Duodenal mucosa (tissue), 2 donors: Measurements from ENCODE around the gene FSTL5.

ENCODE experiments used
- H3K27ac ChIP-seq: one replicate; pipeline ENCODE4 v1.7.0; 2013; ENCODE audit warnings: low read depth, low read length
- H3K27me3 ChIP-seq, 2 donors: one replicate each; pipeline ENCODE4 v1.7.0; 2013; ENCODE audit warnings: low read length in 2 of 2, control low read depth in 1 of 2; ENCODE audit not compliant: insufficient read depth in 2 of 2, control insufficient read depth in 1 of 2
- H3K36me3 ChIP-seq, 2 donors: one replicate each; pipeline ENCODE4 v1.7.0; 2013; ENCODE audit warnings: low read length in 2 of 2, control low read depth in 1 of 2; ENCODE audit not compliant: insufficient read depth in 2 of 2, control insufficient read depth in 1 of 2
- H3K4me1 ChIP-seq, 2 donors: one replicate each; pipeline ENCODE4 v1.7.0; 2013; ENCODE audit warnings: low read length in 2 of 2, control low read depth in 1 of 2; ENCODE audit not compliant: insufficient read depth in 2 of 2, control insufficient read depth in 1 of 2
- H3K4me3 ChIP-seq, 2 donors: one replicate each; pipeline ENCODE4 v1.7.0; 2013; ENCODE audit warnings: low read length in 2 of 2, low read depth in 1 of 2
- H3K9ac ChIP-seq, 2 donors: one replicate each; pipeline ENCODE4 v1.7.0; 2013; ENCODE audit warnings: low read length in 2 of 2, low read depth in 1 of 2
- H3K9me3 ChIP-seq, 2 donors: one replicate each; pipeline ENCODE4 v1.7.0; 2013; ENCODE audit warnings: low read length in 2 of 2, control low read depth in 1 of 2; ENCODE audit not compliant: control insufficient read depth in 1 of 2

The FSTL5 gene

DNA sequence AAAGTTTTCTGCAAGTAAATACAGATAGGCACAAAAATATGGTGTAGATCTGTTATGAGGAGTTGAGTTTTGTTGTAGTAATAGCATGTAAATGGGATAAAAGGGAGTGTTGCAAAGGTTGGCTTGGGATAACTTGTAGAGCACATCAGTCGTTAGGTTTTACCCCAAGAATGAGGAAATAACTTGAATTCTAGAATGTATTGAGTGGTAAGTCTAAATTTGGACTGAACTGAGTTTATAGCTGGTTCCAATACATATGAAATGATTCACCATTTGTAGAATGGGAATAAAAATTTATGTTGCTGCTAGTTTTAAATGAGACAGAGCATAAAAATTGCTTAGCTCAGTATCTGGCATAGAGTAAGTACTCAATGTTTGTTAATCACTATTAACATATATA, 719.2 kb downstream of the FSTL5 start:
- Histone ChIP-seq H3K4me3 (no peak overlapping the region), H3K36me3 (no peaks in the 10 kb centered on the region), H3K9ac (no peak overlapping the region), H3K4me1 (no peaks in the 10 kb centered on the region), H3K9me3 (no peaks in the 10 kb centered on the region), H3K27me3 (no peaks in the 10 kb centered on the region), H3K27ac (no peak overlapping the region)

DNA sequence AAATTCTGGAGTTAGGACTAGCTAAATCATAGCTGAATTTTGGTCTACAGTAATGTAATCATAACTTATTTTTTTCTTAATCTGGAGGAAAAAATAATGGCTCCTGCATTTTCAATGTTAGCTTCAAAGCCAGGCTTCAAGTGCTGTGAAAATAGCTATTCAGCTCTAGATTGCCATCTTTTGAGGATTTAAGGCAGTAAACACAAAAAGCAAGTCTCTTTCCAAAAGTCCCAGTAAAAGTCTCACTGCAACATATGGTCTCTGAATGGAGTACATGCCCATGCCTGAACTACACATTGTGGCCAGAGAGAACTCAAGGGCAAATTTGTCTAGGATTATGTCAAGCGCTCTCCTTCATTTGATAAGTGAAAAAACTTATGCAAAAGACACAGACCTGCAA, 720.9 kb downstream of the FSTL5 start:
- Histone ChIP-seq H3K4me3 (no peak overlapping the region), H3K4me1 (no peaks in the 10 kb centered on the region), H3K27ac (no peak overlapping the region), H3K36me3 (no peaks in the 10 kb centered on the region), H3K9me3 (no peaks in the 10 kb centered on the region), H3K9ac (no peak overlapping the region), H3K27me3 (no peaks in the 10 kb centered on the region)

DNA sequence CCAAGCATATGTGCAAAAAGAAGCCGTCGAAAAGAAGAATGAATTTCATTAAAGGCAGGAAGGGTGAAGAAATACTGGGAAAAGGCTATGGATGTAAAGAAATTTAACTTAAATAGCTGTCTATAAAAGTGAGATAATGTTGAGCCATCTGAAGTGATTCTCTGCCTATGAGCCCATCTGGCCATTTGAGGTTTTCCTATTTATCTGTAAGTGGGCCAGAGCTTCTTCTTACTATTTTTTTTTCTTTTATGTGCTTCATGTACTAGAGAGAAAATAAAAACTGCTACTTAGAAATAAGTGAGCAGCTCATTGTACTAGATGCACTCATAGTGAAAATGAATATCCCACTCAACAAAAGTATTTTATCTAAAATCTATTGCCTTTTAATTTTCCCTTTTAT, 725.7 kb downstream of the FSTL5 start:
- Histone ChIP-seq H3K27ac (no peak overlapping the region), H3K4me1 (no peaks in the 10 kb centered on the region), H3K36me3 (no peaks in the 10 kb centered on the region), H3K4me3 (no peak overlapping the region), H3K9me3 (no peaks in the 10 kb centered on the region), H3K9ac (no peak overlapping the region), H3K27me3 (no peaks in the 10 kb centered on the region)

DNA sequence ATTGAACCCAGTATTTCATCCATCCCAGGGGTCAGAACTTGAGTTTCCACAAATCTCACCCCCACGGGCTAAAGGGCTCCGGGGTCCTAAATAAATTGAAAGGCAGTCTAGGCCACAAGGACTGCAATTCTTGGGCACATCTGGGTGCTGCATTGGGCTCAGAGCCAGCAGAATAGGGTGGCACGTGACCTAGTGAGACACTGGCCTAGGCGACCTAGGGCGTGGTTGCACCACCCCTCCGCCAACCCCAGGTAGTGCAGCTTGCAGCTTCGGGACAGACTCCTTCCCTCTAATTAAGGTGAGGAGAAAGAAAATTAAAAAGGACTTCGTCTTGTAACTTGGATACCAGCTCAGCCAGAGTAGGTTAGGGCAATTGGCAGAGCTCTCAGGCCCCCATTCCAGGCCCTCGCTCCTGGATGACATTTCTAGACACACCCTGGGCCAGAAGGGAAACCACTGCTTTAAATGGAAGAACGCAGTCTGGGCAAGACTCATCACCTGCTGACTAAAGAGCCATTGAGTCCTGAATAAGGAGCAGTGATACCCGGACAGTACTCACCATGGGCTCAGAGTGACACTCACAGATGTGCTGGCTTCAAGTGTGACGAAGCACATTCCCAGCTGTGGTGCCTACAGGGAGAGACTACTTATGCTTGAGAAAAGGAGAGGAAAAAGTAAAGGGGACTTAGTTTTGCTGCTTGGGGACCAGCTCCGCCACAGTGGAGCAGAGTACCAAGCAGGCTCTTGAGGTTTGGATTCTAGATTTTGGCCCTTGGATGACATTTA, 735.4 kb downstream of the FSTL5 start:
- no peak overlapping the region for H3K9ac ChIP-seq
- H3K36me3 ChIP-seq, result no peaks in the 10 kb centered on the region
- no peak overlapping the region for H3K4me3 ChIP-seq
- H3K4me1 ChIP-seq, result no peaks in the 10 kb centered on the region
- no peak overlapping the region for H3K27ac ChIP-seq
- H3K27me3 ChIP-seq, result no peaks in the 10 kb centered on the region
- no peaks in the 10 kb centered on the region for H3K9me3 ChIP-seq

DNA sequence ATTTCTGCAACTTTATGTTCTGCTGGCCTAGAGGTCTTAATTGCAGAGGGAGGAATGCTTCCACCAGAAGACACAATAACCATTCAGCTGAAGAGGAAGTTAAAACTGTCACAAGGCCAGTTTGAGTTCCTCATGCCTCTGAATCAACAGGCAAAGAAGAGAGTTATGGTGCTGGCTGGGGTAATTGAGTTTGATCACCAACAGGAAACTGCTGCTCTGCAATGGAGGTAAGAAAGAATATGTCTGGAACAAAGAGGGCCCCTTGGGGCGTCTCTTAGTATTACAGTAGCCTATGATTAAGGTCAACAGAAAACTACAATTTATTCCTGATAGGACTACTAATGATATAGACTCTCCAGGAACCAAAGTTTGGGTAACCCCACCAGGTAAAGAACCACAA, 744.0 kb downstream of the FSTL5 start:
- Histone ChIP-seq H3K4me1 (no peaks in the 10 kb centered on the region), H3K9ac (no peak overlapping the region), H3K27me3 (no peaks in the 10 kb centered on the region), H3K27ac (no peak overlapping the region), H3K36me3 (no peaks in the 10 kb centered on the region), H3K4me3 (no peak overlapping the region), H3K9me3 (no peaks in the 10 kb centered on the region)

DNA sequence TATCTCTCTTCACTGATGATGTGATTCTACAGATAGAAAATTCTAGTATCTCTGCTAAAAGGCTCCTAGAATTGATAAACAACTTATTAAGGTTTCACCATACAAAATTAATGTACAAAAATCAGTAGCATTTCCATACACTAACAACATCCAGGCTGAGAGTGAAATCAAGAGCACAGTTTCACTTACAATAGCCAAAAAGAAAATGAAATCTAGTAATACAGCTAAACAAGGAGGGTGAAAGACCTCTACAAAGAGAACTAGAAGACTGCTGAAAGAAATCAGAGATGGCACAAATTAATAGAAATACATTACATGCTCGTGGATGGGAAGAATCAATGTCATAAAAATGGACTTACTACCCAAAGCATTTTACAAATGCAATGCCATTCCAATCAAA, 751.9 kb downstream of the FSTL5 start:
- H3K9ac ChIP-seq, result no peak overlapping the region
- H3K4me1 ChIP-seq, result no peaks in the 10 kb centered on the region

DNA sequence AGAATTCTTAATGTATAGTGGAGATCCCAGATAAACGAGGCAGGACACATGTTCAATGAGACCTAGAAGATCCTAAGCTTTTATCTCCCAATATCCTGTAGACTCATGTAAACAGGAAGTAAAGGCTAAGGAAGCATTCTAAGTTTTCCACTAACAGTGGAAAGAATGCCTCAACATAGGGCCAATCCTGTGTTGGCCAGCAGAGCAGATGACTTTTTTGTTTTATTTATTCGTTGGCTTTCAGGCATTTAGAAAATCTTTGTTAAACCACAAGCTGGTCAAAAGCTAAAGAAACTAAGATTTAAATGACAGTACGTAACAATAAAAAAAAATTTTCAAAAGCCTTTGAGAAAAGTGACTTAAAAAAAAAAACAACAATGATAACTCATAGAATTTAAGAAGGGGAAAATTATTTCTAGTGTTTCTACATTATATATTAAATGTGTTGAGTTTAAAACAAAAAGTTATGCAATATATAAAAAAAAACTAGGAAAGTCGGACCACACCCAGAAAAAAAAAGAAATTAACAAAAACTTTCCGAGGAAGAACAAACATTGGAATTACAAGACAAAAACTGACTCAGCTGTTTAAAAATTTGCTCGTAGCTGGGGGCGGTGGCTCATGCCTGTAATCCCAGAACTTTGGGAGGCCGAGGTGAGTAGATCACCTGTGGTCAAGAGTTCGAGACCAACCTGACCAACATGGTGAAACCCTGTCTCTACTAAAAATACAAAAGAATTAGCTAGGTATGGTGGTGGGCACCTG, 759.3 kb downstream of the FSTL5 start:
- no peaks in the 10 kb centered on the region for H3K27me3 ChIP-seq
- no peaks in the 10 kb centered on the region for H3K4me1 ChIP-seq
- no peak overlapping the region for H3K4me3 ChIP-seq
- no peaks in the 10 kb centered on the region for H3K9me3 ChIP-seq
- H3K27ac ChIP-seq, result no peak overlapping the region
- no peak overlapping the region for H3K9ac ChIP-seq
- no peaks in the 10 kb centered on the region for H3K36me3 ChIP-seq

More for the DNA sequence above, 751.9 kb downstream of the FSTL5 start:
- no peaks in the 10 kb centered on the region for H3K27me3 ChIP-seq
- H3K9me3 ChIP-seq, result no peaks in the 10 kb centered on the region
- H3K36me3 ChIP-seq, result no peaks in the 10 kb centered on the region
- no peak overlapping the region for H3K27ac ChIP-seq
- H3K4me3 ChIP-seq, result no peak overlapping the region

DNA sequence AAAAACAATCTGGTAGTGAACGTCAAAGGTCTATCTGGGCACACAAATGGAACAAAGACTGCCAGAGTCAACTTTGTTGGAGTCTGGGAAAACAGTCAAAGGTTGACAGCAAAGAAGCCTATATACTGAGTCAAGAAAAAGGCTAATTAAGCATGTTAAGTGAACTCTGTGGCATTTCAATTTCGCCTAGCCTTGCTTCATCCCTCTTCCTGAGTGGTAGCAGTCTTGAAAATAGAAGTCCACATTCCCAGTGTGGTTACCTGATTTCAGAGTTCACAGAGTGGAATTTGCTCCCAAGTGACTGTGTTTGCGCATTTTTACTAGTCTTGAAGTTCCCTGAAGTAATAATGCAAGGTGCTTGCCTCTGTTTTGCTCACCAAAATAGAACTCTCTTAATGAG, 760.0 kb downstream of the FSTL5 start:
- Histone ChIP-seq H3K4me1 (no peaks in the 10 kb centered on the region), H3K27me3 (no peaks in the 10 kb centered on the region), H3K9ac (no peak overlapping the region), H3K36me3 (no peaks in the 10 kb centered on the region), H3K9me3 (no peaks in the 10 kb centered on the region), H3K27ac (no peak overlapping the region), H3K4me3 (no peak overlapping the region)

DNA sequence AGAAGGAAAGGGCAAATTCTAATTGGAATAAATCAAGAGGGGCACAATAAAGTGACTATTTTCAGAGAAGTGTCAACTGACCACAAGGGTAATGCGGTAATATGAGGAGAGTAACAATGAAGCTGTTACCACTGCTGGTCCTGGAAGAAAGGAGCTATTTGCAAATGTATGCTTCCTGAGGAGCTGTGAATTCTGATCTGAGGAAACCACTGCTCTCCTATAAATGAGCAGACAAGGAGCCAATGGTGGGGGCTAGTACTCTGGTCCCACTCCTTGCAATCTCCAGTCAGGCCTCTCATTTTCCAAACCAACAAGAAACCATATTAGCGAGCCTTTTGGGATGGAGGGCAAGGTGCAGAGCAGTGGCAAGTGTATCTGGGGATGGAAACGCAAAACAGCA, 770.2 kb downstream of the FSTL5 start:
- Histone ChIP-seq H3K9ac (no peak overlapping the region), H3K36me3 (no peaks in the 10 kb centered on the region), H3K27me3 (no peaks in the 10 kb centered on the region), H3K9me3 (no peaks in the 10 kb centered on the region), H3K4me1 (no peaks in the 10 kb centered on the region), H3K4me3 (no peak overlapping the region), H3K27ac (no peak overlapping the region)

DNA sequence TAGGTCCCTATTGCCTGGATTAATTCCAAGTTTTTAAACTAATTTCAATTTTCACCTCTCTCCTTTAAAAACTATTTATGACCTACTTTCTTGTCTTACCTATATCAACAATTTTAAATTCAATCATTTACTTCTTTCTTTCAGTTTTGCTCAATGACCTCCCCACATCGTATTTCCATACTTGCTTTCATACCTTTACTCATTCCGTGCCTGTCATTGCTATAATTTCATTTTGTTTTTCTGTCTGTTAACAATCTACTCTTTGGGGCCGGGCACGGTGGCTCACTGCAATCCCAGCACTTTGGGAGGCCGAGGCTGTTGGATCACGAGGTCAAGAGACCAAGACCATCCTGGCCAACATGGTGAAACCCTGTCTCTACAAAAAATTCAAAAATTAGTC, 781.1 kb downstream of the FSTL5 start:
- H3K4me1 ChIP-seq, result no peaks in the 10 kb centered on the region
- H3K4me3 ChIP-seq, result no peak overlapping the region

More for the DNA sequence above, 781.1 kb downstream of the FSTL5 start:
- Histone ChIP-seq H3K36me3 (no peaks in the 10 kb centered on the region), H3K27me3 (no peaks in the 10 kb centered on the region), H3K9ac (no peak overlapping the region), H3K9me3 (no peaks in the 10 kb centered on the region), H3K27ac (no peak overlapping the region)
